Kidney (tissue), 14 donors: ENCODE data around the gene TMEM212. TPM values are rescaled to one million over a fixed set of nuclear protein-coding genes. Genes with fewer than 3 reads are reported as not detected.

Experiments
- DNase-seq, 5 donors: peaks; one replicate each; pipeline ENCODE4 v3.0.0-alpha.2; 2013 to 2020
- FAIRE-seq: peaks from 2 replicates; lab custom pipeline; 2012; peaks lifted over from hg19 to GRCh38; lab: Jason Lieb, UNC
- H3K27ac ChIP-seq, 2 donors: one replicate each; pipeline ENCODE4 v1.7.0; 2013; ENCODE audit warnings: low read depth in 2 of 2, low read length in 2 of 2, inconsistent platforms in 1 of 2
- H3K27me3 ChIP-seq: one replicate; pipeline ENCODE4 v1.7.1; 2013; ENCODE audit warnings: low read length, inconsistent platforms; ENCODE audit not compliant: control insufficient read depth, insufficient read depth
- H3K36me3 ChIP-seq, 3 donors: one replicate each; pipeline versions ENCODE4 v1.7.0 to v1.7.1; 2013; ENCODE audit warnings: low read length in 3 of 3, control low read depth in 1 of 3, inconsistent platforms in 1 of 3; ENCODE audit not compliant: insufficient read depth in 3 of 3, control insufficient read depth in 2 of 3
- H3K4me1 ChIP-seq, 3 donors: one replicate each; pipeline versions ENCODE4 v1.7.0 to v1.7.1; 2013; ENCODE audit warnings: low read length in 3 of 3, inconsistent platforms in 1 of 3, low read depth in 1 of 3; ENCODE audit not compliant: control insufficient read depth in 2 of 3, insufficient read depth in 2 of 3
- H3K4me3 ChIP-seq, 3 donors: one replicate each; pipeline versions ENCODE4 v1.7.0 to v1.8.1; 2013; ENCODE audit warnings: low read length in 3 of 3, control low read depth in 1 of 3, inconsistent platforms in 1 of 3
- H3K9ac ChIP-seq, 3 donors: one replicate each; pipeline versions ENCODE4 v1.7.0 to v1.7.1; 2013; ENCODE audit warnings: low read length in 3 of 3, control low read depth in 1 of 3, inconsistent platforms in 1 of 3
- H3K9me3 ChIP-seq, 3 donors: one replicate each; pipeline versions ENCODE4 v1.7.0 to v1.7.1; 2013; ENCODE audit warnings: low read length in 3 of 3, control low read depth in 1 of 3, inconsistent platforms in 1 of 3; ENCODE audit not compliant: control insufficient read depth in 2 of 3, insufficient read depth in 1 of 3
- CTCF ChIP-seq: IDR thresholded peaks from 3 replicates; pipeline ENCODE4 v1.5.1; 2012; ENCODE audit warnings: mild to moderate bottlenecking, moderate library complexity, borderline replicate concordance; ENCODE audit not compliant: insufficient read depth; ENCODE audit errors: extremely low read depth
- intact Hi-C: fragments of 100-400 bp; cut with DNase I; formaldehyde crosslinking; loops from one replicate; pipeline ENCODE4 v1.11.1; 2022
- polyA plus RNA-seq: library from polyadenylated mRNA; stranded (reverse); fragments of 350-450 nt; fragmentation: Illumina TruSeq; extraction: RNeasy Lipid Tissue Mini Kit (QIAGEN cat#74804); gene quantifications from one replicate; pipeline ENCODE4 v1.2.3, GENCODE V29; 2014; ENCODE audit warnings: low read depth, low replicate concordance; ENCODE audit not compliant: insufficient read depth
- total RNA-seq: library from RNA; stranded (reverse); fragmentation: NEBNext Ultra II Directional; extraction: Animal tissue kit (Norgen Biotek cat#: 25700); gene quantifications from one replicate; pipeline ENCODE4 v1.2.1, GENCODE V29; 2021
- donor health status: control.
- donor health status: control.
- donor health status: control.
- donor health status: control.
- donor health status: control.
- donor health status: DM: yes; HTN: yes; CAD: no.
- donor health status: Normal renal cell carcinoma (clear cell type).

The TMEM212 gene
- total and polyA plus RNA-seq, 2 donors from 2014 or later: not detected

- no peaks in the 10 kb centered on the region for H3K27me3 ChIP-seq
- no peak for TF ChIP-seq CTCF
- peaks cover 0 to 2% (median 0%) of the 10 kb centered on the region in 3 donors for H3K4me1 ChIP-seq
- no peaks in the 10 kb centered on the region for H3K9me3 ChIP-seq
- intact Hi-C loops: no loop called here
- H3K4me3 ChIP-seq: no peak overlapping the region
- DNase-seq: no peak
- no peaks in the 10 kb centered on the region for H3K36me3 ChIP-seq
- no peak overlapping the region for H3K9ac ChIP-seq
- no peak for FAIRE-seq
- H3K27ac ChIP-seq: peak overlapping the region in 1 of 2 donors; percentile 63
Measured at GRCh38 chr3:171863920-171864319, 20.8 kb downstream of the TMEM212 start.

- no peaks in the 10 kb centered on the region for H3K27me3 ChIP-seq
- H3K9me3 ChIP-seq: no peaks in the 10 kb centered on the region
- no peak overlapping the region for H3K9ac ChIP-seq
- no peak overlapping the region for H3K27ac ChIP-seq
- DNase-seq (no peak), FAIRE-seq (no peak)
- intact Hi-C loops: no loop called here
- no peak overlapping the region for H3K4me3 ChIP-seq
- TF ChIP-seq CTCF: no peak
- H3K4me1 ChIP-seq: peaks cover 0 to 2% (median 0%) of the 10 kb centered on the region in 3 donors
- no peaks in the 10 kb centered on the region for H3K36me3 ChIP-seq
Measured at GRCh38 chr3:171865191-171865865, 22.2 kb downstream of the TMEM212 start.

- FAIRE-seq: no peak
- Histone ChIP-seq H3K27me3 (no peaks in the 10 kb centered on the region), H3K4me3 (no peak overlapping the region), H3K9me3 (no peaks in the 10 kb centered on the region), H3K27ac (no peak overlapping the region), H3K36me3 (no peaks in the 10 kb centered on the region), H3K9ac (no peak overlapping the region), H3K4me1 (no peaks in the 10 kb centered on the region)
- TF ChIP-seq CTCF: no peak
- intact Hi-C loops: no loop called here
- no peak for DNase-seq
Measured at GRCh38 chr3:171867981-171868380, 24.8 kb downstream of the TMEM212 start.
